Choroid plexus epithelial cell (primary cell): ENCODE results near the gene TSSK3.

Experiments
- DNase-seq: peaks from one replicate; pipeline ENCODE4 v3.0.0-alpha.2; 2010; ENCODE audit warnings: low read depth
- H3K4me3 ChIP-seq: 2 replicates; pipeline ENCODE4 v1.5.1; 2011; ENCODE audit warnings: low read depth, mild to moderate bottlenecking, control low read depth, low read length, moderate library complexity
- TF ChIP-seq, protein P1 (sequence below): conservative IDR thresholded peaks from 2 replicates; pipeline ENCODE4 v1.5.1; 2011; ENCODE audit warnings: low read depth, mild to moderate bottlenecking, control low read depth, inconsistent platforms, low read length, moderate library complexity

Gene TSSK3

DNA sequence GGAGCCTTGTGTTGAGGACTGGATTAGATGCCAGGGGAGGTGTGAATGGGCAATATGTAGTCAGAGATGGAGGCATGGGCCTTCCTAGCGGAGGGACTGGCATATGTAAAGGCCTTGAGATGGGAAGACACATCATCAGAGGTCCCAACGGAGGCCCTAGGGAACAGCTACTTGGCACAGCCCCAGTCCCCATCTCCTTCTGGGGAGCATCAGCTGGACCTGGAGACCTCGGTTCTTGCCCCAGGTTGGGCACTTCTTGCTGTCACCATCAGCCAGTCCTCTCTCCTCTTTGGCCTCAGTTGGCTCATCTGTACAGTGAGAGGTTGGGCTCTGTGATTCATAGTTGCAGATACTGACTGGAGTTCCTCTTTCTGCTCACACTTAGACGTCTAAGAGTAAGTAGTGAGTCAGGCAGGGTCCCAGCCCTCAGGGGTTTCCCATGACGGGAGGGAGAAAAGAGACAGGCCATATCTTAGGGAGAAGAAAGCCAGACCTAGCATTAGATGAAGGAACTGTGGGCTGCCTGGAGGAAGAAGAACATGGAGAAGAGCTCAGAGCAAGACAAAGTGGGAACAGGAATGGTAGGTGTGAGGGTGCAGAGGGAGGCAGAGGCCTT, 22.9 kb upstream of the TSSK3 start:
- no peak overlapping the region for H3K4me3 ChIP-seq
- TF ChIP-seq, protein P1, sequence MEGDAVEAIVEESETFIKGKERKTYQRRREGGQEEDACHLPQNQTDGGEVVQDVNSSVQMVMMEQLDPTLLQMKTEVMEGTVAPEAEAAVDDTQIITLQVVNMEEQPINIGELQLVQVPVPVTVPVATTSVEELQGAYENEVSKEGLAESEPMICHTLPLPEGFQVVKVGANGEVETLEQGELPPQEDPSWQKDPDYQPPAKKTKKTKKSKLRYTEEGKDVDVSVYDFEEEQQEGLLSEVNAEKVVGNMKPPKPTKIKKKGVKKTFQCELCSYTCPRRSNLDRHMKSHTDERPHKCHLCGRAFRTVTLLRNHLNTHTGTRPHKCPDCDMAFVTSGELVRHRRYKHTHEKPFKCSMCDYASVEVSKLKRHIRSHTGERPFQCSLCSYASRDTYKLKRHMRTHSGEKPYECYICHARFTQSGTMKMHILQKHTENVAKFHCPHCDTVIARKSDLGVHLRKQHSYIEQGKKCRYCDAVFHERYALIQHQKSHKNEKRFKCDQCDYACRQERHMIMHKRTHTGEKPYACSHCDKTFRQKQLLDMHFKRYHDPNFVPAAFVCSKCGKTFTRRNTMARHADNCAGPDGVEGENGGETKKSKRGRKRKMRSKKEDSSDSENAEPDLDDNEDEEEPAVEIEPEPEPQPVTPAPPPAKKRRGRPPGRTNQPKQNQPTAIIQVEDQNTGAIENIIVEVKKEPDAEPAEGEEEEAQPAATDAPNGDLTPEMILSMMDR = no peak
- DNase-seq = peak; percentile 67

DNA sequence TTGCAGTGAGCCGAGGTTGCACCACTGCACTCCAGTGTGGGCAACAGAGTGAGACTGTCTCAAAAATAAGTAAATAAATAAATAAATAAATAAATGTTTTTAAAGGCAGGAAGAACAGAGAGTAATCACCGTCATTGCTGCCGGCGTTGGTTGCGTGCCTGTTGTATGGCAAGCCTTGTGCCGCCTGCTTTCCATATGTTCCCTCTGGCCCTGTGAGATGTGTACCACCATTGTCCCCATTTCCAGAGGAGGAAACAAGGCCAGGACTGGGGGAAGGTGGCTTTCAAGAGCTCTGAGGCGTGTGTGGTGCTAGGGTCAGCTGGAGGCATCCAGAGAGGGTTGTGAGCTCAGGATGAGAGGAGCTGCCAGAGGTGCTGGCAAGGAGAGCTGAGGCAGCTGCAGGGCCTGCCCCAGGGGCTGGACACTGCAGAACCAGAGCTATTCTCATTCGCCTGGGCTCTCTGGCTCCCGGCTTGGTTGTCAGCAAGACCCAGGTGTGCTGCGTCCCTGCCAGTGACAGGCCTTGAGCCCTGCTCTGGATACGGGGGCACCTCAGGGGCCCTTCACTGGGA, 21.1 kb upstream of the TSSK3 start:
- no peak for DNase-seq
- no peak overlapping the region for H3K4me3 ChIP-seq
- TF ChIP-seq, protein P1 = no peak

DNA sequence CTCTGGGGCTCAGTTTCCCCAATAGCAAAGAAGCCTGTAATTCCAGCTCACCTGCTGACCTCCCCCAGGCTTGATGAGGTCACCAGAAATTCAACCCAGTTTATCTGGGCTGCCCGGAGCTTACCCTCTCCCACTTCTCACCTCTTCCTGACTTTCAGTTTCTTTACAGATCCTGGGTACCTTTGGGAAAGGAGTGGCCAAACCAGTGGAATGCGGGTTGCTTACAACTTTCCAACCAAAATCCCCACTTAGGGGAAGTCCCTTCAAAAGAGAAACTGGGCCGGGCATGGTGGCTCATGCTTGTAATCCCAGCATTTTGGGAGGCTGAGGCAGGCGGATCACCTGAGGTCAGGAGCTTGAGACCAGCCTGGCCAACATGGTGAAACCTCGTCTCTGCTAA, 20.4 kb upstream of the TSSK3 start:
- TF ChIP-seq, protein P1 = no peak
- no peak overlapping the region for H3K4me3 ChIP-seq
- no peak for DNase-seq

DNA sequence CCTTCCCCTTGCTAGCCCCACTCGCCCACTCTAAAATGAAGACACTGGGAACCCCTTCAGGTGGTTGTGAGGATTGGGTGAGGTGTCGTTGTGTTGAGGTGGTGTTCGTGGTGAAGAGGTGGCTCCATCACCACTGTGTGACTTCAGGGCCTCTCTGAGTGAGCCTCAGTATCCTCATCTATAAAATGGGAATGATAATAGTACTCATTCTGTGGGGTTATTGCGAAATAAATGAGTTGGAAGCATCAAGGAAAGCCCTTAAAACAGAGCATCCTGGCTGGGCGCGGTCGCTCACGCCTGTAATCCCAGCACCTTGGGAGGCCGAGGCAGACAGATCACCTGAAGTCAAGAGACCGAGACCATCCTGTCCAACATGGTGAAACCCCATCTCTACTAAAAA, 19.6 kb upstream of the TSSK3 start:
- H3K4me3 ChIP-seq = no peak overlapping the region
- DNase-seq = no peak
- TF ChIP-seq, protein P1 = no peak

DNA sequence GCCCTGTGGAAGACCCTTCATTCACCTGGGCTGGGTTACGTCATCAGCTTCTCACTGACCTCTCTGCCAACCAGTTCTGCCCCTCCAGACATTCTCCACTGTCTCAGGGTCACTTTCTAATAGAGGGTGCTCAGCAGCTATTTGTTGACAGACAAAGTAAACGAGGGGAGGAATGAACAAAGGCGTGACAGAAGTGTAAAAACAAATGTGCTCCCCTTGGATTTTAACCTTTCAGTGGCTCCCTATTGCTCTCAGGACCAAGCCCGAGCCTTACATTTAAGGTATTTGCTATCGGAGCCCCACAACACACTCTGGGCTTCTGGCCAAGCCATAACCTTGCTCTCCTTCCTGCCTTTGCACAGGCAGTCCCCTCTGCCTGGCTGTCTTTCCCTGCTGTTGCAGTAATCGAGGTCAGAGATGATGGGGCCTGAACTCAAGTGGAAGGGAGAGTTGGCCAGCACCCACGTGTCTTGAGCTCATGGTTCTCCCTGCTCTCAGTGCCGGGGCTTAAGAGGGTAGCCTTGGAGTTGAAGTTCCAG, 17.0 kb upstream of the TSSK3 start:
- peak; percentile 82 for DNase-seq

DNA sequence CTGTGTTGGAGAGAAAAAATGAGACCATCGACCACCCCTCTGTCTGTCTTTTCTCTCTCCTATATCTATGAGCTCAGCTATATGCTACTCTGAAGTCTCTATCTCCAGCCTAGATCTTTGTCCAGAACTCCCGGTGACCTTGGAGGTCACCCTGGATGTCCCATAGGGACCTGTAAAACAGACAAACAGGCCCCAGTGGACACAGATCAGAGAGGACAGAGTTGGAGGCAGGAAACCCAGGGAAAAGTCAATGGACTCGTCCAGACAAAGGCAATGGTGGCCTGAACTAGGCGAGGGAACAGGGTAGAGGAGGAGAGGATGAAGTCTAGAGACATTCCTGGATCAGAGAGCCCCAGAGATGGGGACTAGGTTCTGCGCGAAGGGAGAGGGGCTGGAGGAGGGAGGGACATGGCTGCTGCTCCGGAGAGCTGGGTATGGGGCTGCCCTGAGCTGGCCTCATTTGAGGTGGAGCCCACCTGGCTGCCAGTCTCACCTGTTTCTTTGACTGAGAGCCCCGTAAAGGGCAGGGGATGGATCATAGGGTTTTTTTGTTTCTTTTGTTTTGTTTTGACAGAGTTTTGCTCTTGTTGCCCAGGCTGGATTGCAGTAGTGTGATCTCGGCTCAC, 15.7 kb upstream of the TSSK3 start:
- no peak overlapping the region for H3K4me3 ChIP-seq
- DNase-seq = no peak

More for the DNA sequence above, 17.0 kb upstream of the TSSK3 start:
- H3K4me3 ChIP-seq = no peak overlapping the region
- TF ChIP-seq, protein P1 = no peak

More for the DNA sequence above, 15.7 kb upstream of the TSSK3 start:
- TF ChIP-seq, protein P1 = no peak
